ENCODE data around the gene AKAP8L. TPM values are rescaled to one million over a fixed set of nuclear protein-coding genes. Genes with fewer than 3 reads are reported as not detected.

Gene AKAP8L
- total and polyA plus RNA-seq, 2 experiments from 2014 or later, result 21.5 to 38.3 TPM

GRCh38 chr19:15371786-15372380 lies 46.9 kb downstream of the AKAP8L start:
- H3K27me3 ChIP-seq (replicated peaks; ENCODE audit: insufficient read depth), result no peaks in the 10 kb centered on the region
- H3K9me2 ChIP-seq (ENCODE audit: insufficient read depth), result no peaks in the 10 kb centered on the region
- 0 out of 2 replicates have a peak, but pooled peaks cover under 1% of the 10 kb centered on the region for H3F3A ChIP-seq (ENCODE audit: insufficient read depth)
- WGBS, 2 experiments (ENCODE audit: low coverage in 1 of 2, low lambda C conversion rate in 2 of 2, missing lambda C conversion rate in 2 of 2), result 92 to 93% methylated on average over 17 of the region's 17 CpGs
- H3K4me3 ChIP-seq, result no peak overlapping the region
- peaks cover 72% of the 10 kb centered on the region for H3K79me2 ChIP-seq (ENCODE audit: insufficient read depth)
- no peak overlapping the region for H3K27ac ChIP-seq
- TF ChIP-seq EZH2 (IDR thresholded peaks at IDR 0.05; ENCODE audit: insufficient read depth, poor library complexity, severe bottlenecking), result no peak
- TF ChIP-seq EZH2phosphoT487 (IDR thresholded peaks at IDR 0.05; ENCODE audit: insufficient read depth, low read depth), result no peak
- no peak for DNase-seq
- peaks cover 4% of the 10 kb centered on the region for H3K4me1 ChIP-seq (ENCODE audit: insufficient read depth)
- H3K36me3 ChIP-seq (ENCODE audit: low read depth), result peaks cover 23% of the 10 kb centered on the region
- no peak overlapping the region for H3K9ac ChIP-seq
- in situ Hi-C loops (cut with MboI), result no loop called here
- H3K9me3 ChIP-seq (ENCODE audit: low read depth), result no peaks in the 10 kb centered on the region
- H3K4me2 ChIP-seq (ENCODE audit: unreplicated experiment), result no peak overlapping the region
- no peaks in the 10 kb centered on the region; the same call in 1 of the 2 replicates for H4K20me1 ChIP-seq (ENCODE audit: insufficient read depth)
- H2AFZ ChIP-seq, result no peak overlapping the region

GRCh38 chr19:15371119-15371518 lies 47.7 kb downstream of the AKAP8L start:
- Histone ChIP-seq H3K79me2 (ENCODE audit: insufficient read depth) (peaks cover 64% of the 10 kb centered on the region), H3K4me2 (ENCODE audit: unreplicated experiment) (no peak overlapping the region), H3K4me1 (ENCODE audit: insufficient read depth) (no peaks in the 10 kb centered on the region), H3K9me2 (ENCODE audit: insufficient read depth) (no peaks in the 10 kb centered on the region), H3K9me3 (ENCODE audit: low read depth) (no peaks in the 10 kb centered on the region), H3F3A (ENCODE audit: insufficient read depth) (no peaks in the 10 kb centered on the region), H3K4me3 (no peak overlapping the region), H3K9ac (no peak overlapping the region), H3K27ac (no peak overlapping the region), H4K20me1 (ENCODE audit: insufficient read depth) (no peaks in the 10 kb centered on the region; the same call in 1 of the 2 replicates), H2AFZ (no peak overlapping the region), H3K36me3 (ENCODE audit: low read depth) (peaks cover 23% of the 10 kb centered on the region), H3K27me3 (replicated peaks; ENCODE audit: insufficient read depth) (no peaks in the 10 kb centered on the region)
- WGBS, 2 experiments (ENCODE audit: low coverage in 1 of 2, low lambda C conversion rate in 2 of 2, missing lambda C conversion rate in 2 of 2), result 92 to 93% methylated on average over 7 of the region's 7 CpGs
- in situ Hi-C loops (cut with MboI), result no loop called here
- no peak for DNase-seq
- TF ChIP-seq EZH2 (IDR thresholded peaks at IDR 0.05; ENCODE audit: insufficient read depth, poor library complexity, severe bottlenecking) (no peak), EZH2phosphoT487 (IDR thresholded peaks at IDR 0.05; ENCODE audit: insufficient read depth, low read depth) (no peak)

- Histone ChIP-seq H3K9me3 (ENCODE audit: low read depth) (no peaks in the 10 kb centered on the region), H3K4me1 (ENCODE audit: insufficient read depth) (no peaks in the 10 kb centered on the region), H3F3A (ENCODE audit: insufficient read depth) (no peaks in the 10 kb centered on the region), H3K9ac (no peak overlapping the region), H3K27me3 (replicated peaks; ENCODE audit: insufficient read depth) (no peaks in the 10 kb centered on the region), H3K36me3 (ENCODE audit: low read depth) (peaks cover 23% of the 10 kb centered on the region), H3K79me2 (ENCODE audit: insufficient read depth) (peaks cover 60% of the 10 kb centered on the region), H3K4me3 (no peak overlapping the region), H3K27ac (no peak overlapping the region), H4K20me1 (ENCODE audit: insufficient read depth) (no peaks in the 10 kb centered on the region; the same call in 1 of the 2 replicates), H3K4me2 (ENCODE audit: unreplicated experiment) (no peak overlapping the region), H3K9me2 (ENCODE audit: insufficient read depth) (no peaks in the 10 kb centered on the region), H2AFZ (no peak overlapping the region)
- WGBS, 2 experiments (ENCODE audit: low coverage in 1 of 2, low lambda C conversion rate in 2 of 2, missing lambda C conversion rate in 2 of 2), result 89% methylated on average over 9 of the region's 9 CpGs
- in situ Hi-C loops (cut with MboI), result no loop called here
- DNase-seq, result no peak
- no peak for TF ChIP-seq EZH2phosphoT487 (IDR thresholded peaks at IDR 0.05; ENCODE audit: insufficient read depth, low read depth)
- no peak for TF ChIP-seq EZH2 (IDR thresholded peaks at IDR 0.05; ENCODE audit: insufficient read depth, poor library complexity, severe bottlenecking)
Measured at GRCh38 chr19:15369594-15369891, 49.2 kb downstream of the AKAP8L start.

- Histone ChIP-seq H4K20me1 (ENCODE audit: insufficient read depth) (no peaks in the 10 kb centered on the region; the same call in 1 of the 2 replicates), H3K9ac (no peak overlapping the region), H3K9me3 (ENCODE audit: low read depth) (no peaks in the 10 kb centered on the region), H3K9me2 (ENCODE audit: insufficient read depth) (no peaks in the 10 kb centered on the region), H3K27me3 (replicated peaks; ENCODE audit: insufficient read depth) (no peaks in the 10 kb centered on the region), H3K4me1 (ENCODE audit: insufficient read depth) (no peaks in the 10 kb centered on the region), H3K4me2 (ENCODE audit: unreplicated experiment) (no peak overlapping the region), H3K4me3 (no peak overlapping the region), H2AFZ (no peak overlapping the region), H3F3A (ENCODE audit: insufficient read depth) (no peaks in the 10 kb centered on the region), H3K36me3 (ENCODE audit: low read depth) (peaks cover 23% of the 10 kb centered on the region), H3K79me2 (ENCODE audit: insufficient read depth) (peaks cover 57% of the 10 kb centered on the region), H3K27ac (no peak overlapping the region)
- in situ Hi-C loops (cut with MboI), result no loop called here
- no peak for DNase-seq
- WGBS, 2 experiments (ENCODE audit: low coverage in 1 of 2, low lambda C conversion rate in 2 of 2, missing lambda C conversion rate in 2 of 2), result 95 to 96% methylated on average over 33 to 35 of the region's 35 CpGs
- TF ChIP-seq EZH2phosphoT487 (IDR thresholded peaks at IDR 0.05; ENCODE audit: insufficient read depth, low read depth) (no peak), EZH2 (IDR thresholded peaks at IDR 0.05; ENCODE audit: insufficient read depth, poor library complexity, severe bottlenecking) (no peak)
Measured at GRCh38 chr19:15368798-15369593, 49.8 kb downstream of the AKAP8L start.
